ENCODE results near the gene HDAC4.

HDAC4 gene

DNA sequence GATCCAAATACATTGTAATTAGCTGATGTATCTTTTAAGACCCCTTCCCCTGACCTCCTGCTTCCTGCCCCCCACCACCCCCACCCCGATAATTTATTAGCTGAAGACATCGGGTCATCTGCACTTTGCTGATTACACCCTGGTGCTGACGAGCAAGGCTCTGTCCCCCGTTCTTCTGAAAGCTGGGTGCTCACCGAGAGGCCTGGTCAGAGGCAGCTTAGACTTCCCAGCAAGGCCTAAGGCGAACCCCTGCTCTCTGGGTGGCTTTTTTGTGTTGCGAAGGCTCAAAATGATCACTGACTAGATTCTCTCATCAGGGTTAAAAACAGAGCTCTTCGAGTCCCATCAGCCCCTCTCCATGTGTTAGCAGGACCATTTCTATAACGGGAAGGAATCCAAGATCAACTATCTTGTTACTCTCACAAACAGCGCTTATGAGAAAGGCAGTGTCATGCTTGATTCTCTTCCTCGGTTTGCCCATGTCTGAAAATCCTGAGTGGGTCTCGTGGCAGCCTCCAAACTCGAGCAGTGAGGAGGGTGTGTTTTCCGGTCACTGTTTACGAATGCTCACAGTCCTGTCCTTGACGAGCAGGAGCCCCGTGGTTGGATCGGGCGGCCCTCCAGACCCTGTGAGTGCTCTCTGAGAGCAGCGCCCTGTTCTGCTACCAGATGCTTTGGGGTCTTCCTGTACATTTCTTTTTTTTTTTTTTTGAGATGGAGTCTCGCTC, 201.6 kb downstream of the HDAC4 start:
- H3K4me3 ChIP-seq (ENCODE audit: low read length): no peak overlapping the region
- TF ChIP-seq, protein P1, sequence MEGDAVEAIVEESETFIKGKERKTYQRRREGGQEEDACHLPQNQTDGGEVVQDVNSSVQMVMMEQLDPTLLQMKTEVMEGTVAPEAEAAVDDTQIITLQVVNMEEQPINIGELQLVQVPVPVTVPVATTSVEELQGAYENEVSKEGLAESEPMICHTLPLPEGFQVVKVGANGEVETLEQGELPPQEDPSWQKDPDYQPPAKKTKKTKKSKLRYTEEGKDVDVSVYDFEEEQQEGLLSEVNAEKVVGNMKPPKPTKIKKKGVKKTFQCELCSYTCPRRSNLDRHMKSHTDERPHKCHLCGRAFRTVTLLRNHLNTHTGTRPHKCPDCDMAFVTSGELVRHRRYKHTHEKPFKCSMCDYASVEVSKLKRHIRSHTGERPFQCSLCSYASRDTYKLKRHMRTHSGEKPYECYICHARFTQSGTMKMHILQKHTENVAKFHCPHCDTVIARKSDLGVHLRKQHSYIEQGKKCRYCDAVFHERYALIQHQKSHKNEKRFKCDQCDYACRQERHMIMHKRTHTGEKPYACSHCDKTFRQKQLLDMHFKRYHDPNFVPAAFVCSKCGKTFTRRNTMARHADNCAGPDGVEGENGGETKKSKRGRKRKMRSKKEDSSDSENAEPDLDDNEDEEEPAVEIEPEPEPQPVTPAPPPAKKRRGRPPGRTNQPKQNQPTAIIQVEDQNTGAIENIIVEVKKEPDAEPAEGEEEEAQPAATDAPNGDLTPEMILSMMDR (conservative IDR thresholded peaks at IDR 0.05; ENCODE audit: low read length): no peak
- peak; percentile 25 for DNase-seq (ENCODE audit: low read depth)

DNA sequence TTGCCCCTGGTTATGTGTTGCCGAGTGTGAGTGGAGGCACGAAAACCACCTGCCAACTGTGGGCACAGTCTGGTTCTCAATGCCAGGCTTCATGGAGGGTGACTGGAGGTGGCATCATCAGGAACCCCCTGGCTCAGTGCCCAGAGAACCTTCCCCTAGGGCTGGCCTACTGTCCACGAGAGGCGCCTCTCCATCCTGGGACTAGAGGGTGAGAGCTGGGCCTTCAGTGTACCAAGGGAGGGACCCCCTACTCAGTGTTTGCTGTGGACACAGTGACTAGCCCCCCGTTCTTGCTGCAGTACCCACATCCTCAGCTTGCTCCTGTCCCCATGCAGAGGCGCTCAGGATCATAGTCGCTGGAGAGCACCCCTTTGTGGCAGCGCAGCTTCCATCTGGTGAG, 202.6 kb downstream of the HDAC4 start:
- H3K4me3 ChIP-seq (ENCODE audit: low read length): no peak overlapping the region
- DNase-seq (ENCODE audit: low read depth): no peak
- TF ChIP-seq, protein P1 (conservative IDR thresholded peaks at IDR 0.05; ENCODE audit: low read length): no peak

DNA sequence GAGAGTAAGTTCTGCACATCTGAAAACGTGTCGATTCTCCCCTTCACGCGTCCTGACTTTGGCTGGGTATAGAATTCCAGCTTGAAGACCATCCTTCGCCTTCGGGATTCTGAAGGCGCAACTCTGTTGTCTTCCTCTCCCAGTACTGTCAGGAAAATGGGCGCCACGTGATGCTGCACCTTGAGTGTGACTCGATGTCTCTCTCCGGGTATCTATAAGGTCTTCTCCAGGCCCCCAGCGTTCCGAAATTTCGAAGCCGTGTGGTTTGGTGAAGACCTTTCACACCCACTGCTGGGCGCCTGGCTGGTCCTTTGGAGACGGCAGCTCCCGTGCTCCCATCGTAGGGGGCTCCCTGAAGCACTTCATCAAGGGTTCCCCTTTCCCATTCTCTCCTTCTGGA, 203.7 kb downstream of the HDAC4 start:
- no peak for DNase-seq (ENCODE audit: low read depth)
- TF ChIP-seq, protein P1 (conservative IDR thresholded peaks at IDR 0.05; ENCODE audit: low read length): no peak
- no peak overlapping the region for H3K4me3 ChIP-seq (ENCODE audit: low read length)

DNA sequence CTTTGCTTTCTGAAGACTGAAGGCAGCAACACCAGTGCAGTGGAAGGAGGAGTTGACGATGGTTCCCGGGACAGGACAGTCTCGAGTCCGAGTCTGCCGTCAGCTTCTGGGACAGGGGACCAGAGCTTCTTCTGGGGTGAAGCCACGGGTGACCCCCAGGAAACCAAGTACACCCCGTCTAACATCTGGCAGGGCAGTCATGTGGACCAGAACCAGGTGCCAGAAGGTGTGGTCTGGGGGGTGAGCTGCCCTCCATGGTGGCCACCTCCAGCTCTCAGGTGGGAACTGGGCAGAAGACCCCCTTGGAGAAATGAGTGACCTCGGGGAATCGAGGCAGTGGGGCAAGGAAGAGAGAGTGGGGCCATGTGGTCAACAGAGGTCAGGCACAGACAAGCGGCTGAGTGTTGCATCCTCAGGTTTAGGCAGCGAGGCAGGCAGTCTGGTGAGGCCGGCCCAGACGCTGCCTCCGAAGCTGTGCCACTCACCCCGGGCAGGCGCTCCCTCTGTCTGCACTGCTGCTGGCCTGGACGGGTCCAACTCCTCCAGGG, 204.3 kb downstream of the HDAC4 start:
- DNase-seq (ENCODE audit: low read depth): no peak
- H3K4me3 ChIP-seq (ENCODE audit: low read length): no peak overlapping the region

DNA sequence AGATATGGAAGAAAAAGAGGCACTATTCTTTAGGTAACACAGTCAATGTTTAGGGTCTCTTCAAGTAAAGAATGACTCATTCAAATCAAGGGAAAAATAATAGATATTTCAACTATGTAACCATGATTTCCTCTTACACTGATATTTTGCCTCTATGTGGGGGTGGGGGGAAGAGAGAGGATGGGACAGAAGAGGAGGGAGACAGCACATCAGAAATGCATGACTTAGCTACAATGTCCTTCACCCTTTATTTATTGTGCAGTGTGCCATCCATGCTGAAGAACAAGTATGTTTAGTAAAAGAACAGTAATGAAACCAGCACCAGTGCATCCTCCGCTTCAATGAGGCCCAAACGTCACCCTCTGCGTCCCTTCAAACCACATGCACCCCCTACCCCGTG, 204.8 kb downstream of the HDAC4 start:
- no peak for DNase-seq (ENCODE audit: low read depth)
- no peak overlapping the region for H3K4me3 ChIP-seq (ENCODE audit: low read length)
- TF ChIP-seq, protein P1 (conservative IDR thresholded peaks at IDR 0.05; ENCODE audit: low read length): no peak

More for the DNA sequence above, 204.3 kb downstream of the HDAC4 start:
- TF ChIP-seq, protein P1 (conservative IDR thresholded peaks at IDR 0.05; ENCODE audit: low read length): no peak

DNA sequence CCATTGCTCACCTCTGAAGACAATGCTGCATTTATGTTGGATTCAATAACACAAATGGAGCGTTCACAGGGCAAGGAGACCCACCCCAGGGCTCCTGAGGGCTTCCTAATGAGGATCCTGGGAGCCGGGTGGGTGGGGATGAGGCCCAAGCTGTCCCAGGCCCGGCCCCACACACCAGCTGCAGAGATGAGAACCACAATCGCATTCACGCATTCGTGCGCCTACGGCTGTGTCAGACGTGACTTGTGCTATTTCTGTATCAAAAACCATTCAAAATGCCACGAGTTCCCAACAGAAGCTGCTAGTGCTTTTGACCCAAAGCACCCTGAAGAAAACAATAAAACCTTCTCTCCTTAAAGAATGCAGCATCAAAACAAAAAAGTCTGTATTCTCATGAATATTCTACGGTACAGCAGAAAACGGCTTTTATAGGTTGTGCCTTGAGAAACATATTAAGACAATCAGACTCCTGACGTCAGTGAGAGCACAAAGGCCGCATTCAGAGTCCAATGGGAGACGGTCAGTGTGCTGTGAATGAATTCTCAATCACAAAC, 205.4 kb downstream of the HDAC4 start:
- TF ChIP-seq, protein P1 (conservative IDR thresholded peaks at IDR 0.05; ENCODE audit: low read length): no peak
- H3K4me3 ChIP-seq (ENCODE audit: low read length): no peak overlapping the region
- no peak for DNase-seq (ENCODE audit: low read depth)
